Endothelial cell of umbilical vein (primary cell): ENCODE results near the gene FBXW11. TPM values are rescaled to one million over a fixed set of nuclear protein-coding genes. Genes with fewer than 3 reads are reported as not detected.

Experiments
- BruUV-seq: library from RNA; stranded (reverse); fragments of 400-500 nt; replicated peaks from 2 replicates; lab custom pipeline; 2021; lab: Mats Ljungman, UMichigan
- CTCF ChIA-PET: fragments of 300-600, 350-600 bp; sonication (Branson Sonifier 250); formaldehyde crosslinking; loops from one replicate; lab custom pipeline; 2021; ENCODE audit warnings: antibody characterized with exemption, inconsistent platforms; lab: Charles Lee
- POLR2A ChIA-PET: fragments of 300-600, 350-600 bp; sonication (Branson Sonifier 250); formaldehyde crosslinking; loops from one replicate; lab custom pipeline; 2021; ENCODE audit warnings: antibody characterized with exemption, inconsistent platforms; lab: Charles Lee
- DNase-seq: peaks from one replicate; pipeline ENCODE4 v3.0.0-alpha.2; 2011; ENCODE audit warnings: low read depth, low spot score
- FAIRE-seq: peaks from 2 replicates; lab custom pipeline; 2011; peaks lifted over from hg19 to GRCh38; lab: Jason Lieb, UNC
- H2AFZ ChIP-seq: 2 replicates; pipeline ENCODE4 v1.6.0; 2012; ENCODE audit warnings: low read depth, low read length, control low read depth, inconsistent platforms
- H3K27ac ChIP-seq: 2 replicates; pipeline ENCODE4 v1.5.1; 2011; ENCODE audit warnings: low read depth, mild to moderate bottlenecking, control low read depth, low read length, moderate library complexity; ENCODE audit not compliant: insufficient read depth
- H3K27me3 ChIP-seq, 2 experiments: 2 replicates each; pipeline versions ENCODE4 v1.6.0 to v1.6.1; 2011; ENCODE audit warnings: low read length in 2 of 2, mixed read lengths in 1 of 2; ENCODE audit not compliant: control insufficient read depth in 2 of 2, insufficient read depth in 2 of 2
- H3K36me3 ChIP-seq, 2 experiments: 2 replicates in 1 of 2; 3 replicates in 1 of 2; pipeline ENCODE4 v1.5.1; 2011; ENCODE audit warnings: low read length in 2 of 2, mild to moderate bottlenecking in 1 of 2, moderate library complexity in 1 of 2; ENCODE audit not compliant: control insufficient read depth in 2 of 2, insufficient read depth in 2 of 2; ENCODE audit errors: extremely low read depth in 1 of 2
- H3K4me1 ChIP-seq: 3 replicates; pipeline ENCODE4 v1.5.1; 2011; ENCODE audit warnings: mild to moderate bottlenecking, low read length; ENCODE audit not compliant: control insufficient read depth, insufficient read depth; ENCODE audit errors: extremely low read depth
- H3K4me2 ChIP-seq: 2 replicates; pipeline ENCODE4 v1.6.1; 2011; ENCODE audit warnings: low read length, control low read depth, mixed read lengths; ENCODE audit not compliant: insufficient read depth
- H3K4me3 ChIP-seq, 3 experiments: fragments of 200-600 bp in 1 of 3; sonication (generic), shearing (Covaris generic) in 1 of 3; replicated peaks in 1 of 3; 2 replicates each; pipeline ENCODE4 v1.5.1; 2011 to 2016; ENCODE audit warnings: control low read depth in 3 of 3, low read length in 3 of 3, mild to moderate bottlenecking in 2 of 3, inconsistent platforms in 1 of 3, low read depth in 1 of 3, moderate library complexity in 1 of 3; ENCODE audit not compliant: insufficient read depth in 1 of 3
- H3K79me2 ChIP-seq: 2 replicates; pipeline ENCODE4 v1.6.0; 2012; ENCODE audit warnings: low read length, inconsistent platforms; ENCODE audit not compliant: control insufficient read depth, insufficient read depth
- H3K9ac ChIP-seq: replicated peaks from 2 replicates; pipeline ENCODE3; 2011; ENCODE audit warnings: low read length, control low read depth; ENCODE audit not compliant: insufficient read depth; ENCODE audit errors: extremely low read depth
- H3K9me1 ChIP-seq: replicated peaks from 3 replicates; pipeline ENCODE4 v1.6.0; 2011; ENCODE audit warnings: mild to moderate bottlenecking, low read length; ENCODE audit not compliant: control insufficient read depth, insufficient read depth; ENCODE audit errors: extremely low read depth
- H3K9me3 ChIP-seq: replicated peaks from 2 replicates; pipeline ENCODE4 v1.5.1; 2012; ENCODE audit warnings: low read length, inconsistent platforms; ENCODE audit not compliant: control insufficient read depth, insufficient read depth
- H4K20me1 ChIP-seq: replicated peaks from 2 replicates; pipeline ENCODE3; 2011; ENCODE audit warnings: mild to moderate bottlenecking, low read length; ENCODE audit not compliant: control insufficient read depth, insufficient read depth; ENCODE audit errors: extremely low read depth
- CTCF ChIP-seq, 2 donors: IDR thresholded peaks; 1 replicate in 1 of 2; 2 replicates in 1 of 2; pipeline ENCODE4 v1.5.1; 2011; ENCODE audit warnings: low read length in 2 of 2, mild to moderate bottlenecking in 2 of 2, moderate library complexity in 2 of 2, control low read depth in 1 of 2, inconsistent platforms in 1 of 2, low read depth in 1 of 2; ENCODE audit not compliant: insufficient read depth in 1 of 2; ENCODE audit errors: extremely low read depth in 1 of 2
- EZH2 ChIP-seq: IDR thresholded peaks from 2 replicates; pipeline ENCODE4 v1.6.1; 2012; ENCODE audit warnings: borderline replicate concordance, low read depth, mild to moderate bottlenecking, moderate library complexity, low read length, inconsistent platforms; ENCODE audit not compliant: severe bottlenecking
- FOS ChIP-seq: IDR thresholded peaks from 2 replicates; pipeline ENCODE4 v1.6.1; 2011; ENCODE audit warnings: mild to moderate bottlenecking, low read length, moderate library complexity, borderline replicate concordance; ENCODE audit not compliant: insufficient read depth
- GATA2 ChIP-seq: IDR thresholded peaks from 2 replicates; pipeline ENCODE4 v1.7.0; 2011; ENCODE audit warnings: low read depth, mild to moderate bottlenecking, moderate library complexity, mixed read lengths, low read length; ENCODE audit not compliant: insufficient read length, insufficient read depth
- JUN ChIP-seq: IDR thresholded peaks from 2 replicates; pipeline ENCODE4 v1.6.1; 2011; ENCODE audit warnings: borderline replicate concordance, low read depth; ENCODE audit not compliant: insufficient read length, insufficient read depth
- MAX ChIP-seq: IDR thresholded peaks from 2 replicates; pipeline ENCODE4 v1.6.1; 2011; ENCODE audit not compliant: insufficient read depth, insufficient read length
- MYC ChIP-seq: IDR thresholded peaks from one replicate; pipeline ENCODE4 v1.6.1; 2011; ENCODE audit warnings: mild to moderate bottlenecking, low read depth, low read length
- POLR2A ChIP-seq: IDR thresholded peaks from 2 replicates; pipeline ENCODE4 v1.6.1; 2012; ENCODE audit warnings: low read depth, mild to moderate bottlenecking, control low read depth, low read length
- POLR2AphosphoS5 ChIP-seq: IDR thresholded peaks from 2 replicates; pipeline ENCODE4 v1.6.1; 2012; ENCODE audit warnings: low read depth, mild to moderate bottlenecking, control low read depth, low read length, moderate library complexity; ENCODE audit not compliant: insufficient read depth
- dilution Hi-C: fragments of 300-500 bp; cut with MboI; formaldehyde crosslinking; loops from one replicate; pipeline ENCODE4 v1.15.0; 2019; ENCODE audit warnings: low sequenced_read_pairs; ENCODE audit not compliant: extremely low pct_ligation_motif_present
- intact Hi-C: fragments of 100-400 bp; cut with micrococcal nuclease; formaldehyde crosslinking; loops from one replicate; pipeline ENCODE4 v1.10.0; 2022
- polyA plus RNA-seq, 4 experiments: library from polyadenylated mRNA; depleted of rRNA in 3 of 4; stranded (reverse) in 3 of 4; unstranded in 1 of 4; fragments of >200 nt; gene quantifications; 2 replicates each; pipeline versions ENCODE4 v1.2.1 to v1.2.3, GENCODE V29; 2011 to 2012; ENCODE audit warnings: missing spikeins in 1 of 4
- total RNA-seq: library from RNA; stranded (reverse); gene quantifications from 2 replicates; pipeline ENCODE4 v1.2.3, GENCODE V29; 2021

The FBXW11 gene
- total and polyA plus RNA-seq, 2 donors (not counting 3 experiments of a cell fraction or from before 2014, with no cell fraction given) = 30.7 to 44.7 TPM

- DNase-seq (no peak), FAIRE-seq (no peak)
- Histone ChIP-seq H3K9ac (no peak overlapping the region), H3K9me1 (no peaks in the 10 kb centered on the region), H3K9me3 (no peaks in the 10 kb centered on the region), H3K4me2 (no peak overlapping the region), H3K27me3 (peaks cover 0 to 7% of the 10 kb centered on the region in 2 experiments), H3K79me2 (no peaks in the 10 kb centered on the region), H3K27ac (no peak overlapping the region), H3K4me1 (no peaks in the 10 kb centered on the region), H3K4me3 (no peak overlapping the region), H2AFZ (no peak overlapping the region), H3K36me3 (no peaks in the 10 kb centered on the region), H4K20me1 (no peaks in the 10 kb centered on the region)
- intact Hi-C loops = no loop called here
- no TSS peak for BruUV-seq
- ChIA-PET CTCF (no interaction called here), POLR2A (no interaction called here)
- dilution Hi-C loops = no loop called here
- TF ChIP-seq MAX (no peak), FOS (no peak), CTCF (IDR thresholded peaks at IDR 0.05; ENCODE audit: extremely low read depth in 1 of 2, insufficient read depth in 1 of 2, low read depth in 1 of 2, low read length in 2 of 2) (no peak), EZH2 (no peak), JUN (no peak), MYC (no peak), POLR2A (no peak), POLR2AphosphoS5 (no peak), GATA2 (no peak)
Observed at GRCh38 chr5:171826132-171826531, 180.3 kb downstream of the FBXW11 start.
